Endometrial microvascular endothelial cells (primary cell): ENCODE results near the gene NR1H3. TPM values are rescaled to one million over a fixed set of nuclear protein-coding genes. Genes with fewer than 3 reads are reported as not detected.
"Not testable (repeated sequence)": the region's sequence is repeated elsewhere in the genome, so short reads cannot be mapped to it uniquely, and the experiment has no call there.

Experiments used
- in situ Hi-C: cut with HindIII; loops from 2 replicates; pipeline ENCODE4 v1.10.0; 2017; ENCODE audit warnings: low sequenced_read_pairs, low pct_unique_long_range_greater_than_20kb; ENCODE audit errors: inconsistent ontology term
- total RNA-seq: library from RNA; depleted of rRNA; stranded (reverse); fragments of >200 nt; gene quantifications from one replicate; pipeline ENCODE4 v1.2.3, GENCODE V29; 2015; ENCODE audit errors: inconsistent ontology term

The NR1H3 gene
- 4.6 TPM for total RNA-seq

DNA sequence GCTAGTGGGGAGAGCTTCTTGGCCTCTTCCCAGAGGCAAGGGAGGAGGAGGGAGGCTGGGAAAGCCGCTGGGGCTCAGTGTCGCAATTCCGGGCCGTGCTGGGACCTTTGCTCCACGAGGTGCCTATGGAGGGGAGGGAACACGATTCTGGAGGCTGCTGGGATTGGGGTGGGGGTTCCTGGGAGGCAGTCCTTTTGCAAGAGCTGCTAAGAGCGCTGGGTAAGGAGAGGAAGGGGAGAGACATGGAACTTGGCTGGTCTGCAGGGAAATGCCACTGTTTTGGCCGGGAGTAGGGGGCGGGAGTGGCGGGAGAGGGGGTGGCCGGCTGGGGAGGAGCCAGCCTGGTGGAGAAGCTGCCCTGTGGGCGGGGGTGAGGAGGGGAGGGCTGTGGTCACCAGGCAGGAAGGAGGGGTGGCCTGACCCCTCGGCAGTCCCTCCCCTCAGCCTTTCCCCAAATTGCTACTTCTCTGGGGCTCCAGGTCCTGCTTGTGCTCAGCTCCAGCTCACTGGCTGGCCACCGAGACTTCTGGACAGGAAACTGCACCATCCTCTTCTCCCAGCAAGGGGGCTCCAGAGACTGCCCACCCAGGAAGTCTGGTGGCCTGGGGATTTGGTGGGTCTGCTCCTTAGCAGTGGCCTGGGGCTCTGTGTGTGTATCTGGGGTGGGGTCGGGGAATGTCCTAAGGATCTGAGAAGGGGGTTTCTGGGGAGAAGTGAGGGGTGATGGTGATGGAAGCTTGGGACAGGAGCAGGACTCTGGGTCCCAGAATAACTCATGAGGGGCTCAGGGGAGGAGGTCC lies at the start of gene NR1H3:
Gene NR1H3 (plus strand): TSS at position 480 of the 800 bp plus-strand sequence. CDS start 1,221 bp downstream, outside the sequence.
- in situ Hi-C loops: no loop called here

DNA sequence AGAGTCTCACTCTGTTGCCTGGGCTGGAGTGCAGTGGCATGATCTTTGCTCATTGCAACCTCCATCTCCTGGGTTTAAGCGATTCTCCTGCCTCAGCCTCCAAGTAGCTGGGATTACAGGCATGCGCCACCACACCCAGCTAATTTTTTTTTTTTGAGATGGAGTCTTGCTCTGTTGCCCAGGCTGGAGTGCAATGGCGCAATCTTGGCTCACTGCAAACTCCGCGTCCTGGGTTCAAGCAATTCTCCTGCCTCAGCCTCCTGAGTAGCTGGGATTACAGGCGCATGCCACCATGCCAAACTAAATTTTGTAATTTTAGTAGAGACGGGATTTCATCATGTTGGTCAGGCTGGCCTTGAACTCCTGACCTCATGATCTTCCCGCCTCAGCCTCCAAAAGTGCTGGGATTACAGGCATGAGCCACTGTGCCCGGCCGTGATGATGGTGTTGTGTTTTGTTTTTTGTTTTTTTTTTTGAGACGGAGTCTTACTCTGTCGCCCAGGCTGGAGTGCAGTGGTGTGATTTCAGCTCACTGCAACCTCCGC lies 49.7 kb upstream of the NR1H3 start:
- in situ Hi-C loops: not testable (repeated sequence)

DNA sequence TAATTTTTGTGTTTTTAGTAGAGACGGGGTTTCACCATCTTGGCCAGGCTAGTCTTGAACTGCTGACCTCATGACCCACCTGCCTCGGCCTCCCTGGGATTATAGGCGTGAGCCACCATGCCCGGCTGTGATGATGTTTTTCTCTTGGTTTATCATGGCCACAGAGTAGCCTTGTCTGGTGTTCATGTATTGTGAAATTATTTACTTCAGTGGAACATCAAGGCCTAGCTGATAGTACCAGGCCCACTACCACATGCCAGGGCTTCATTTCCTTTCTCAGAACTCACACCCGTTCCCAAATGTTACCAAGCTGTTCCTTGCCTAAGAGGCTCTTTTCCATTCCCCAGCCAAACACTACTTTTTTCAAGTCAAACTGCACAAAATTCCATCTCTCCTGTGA lies 49.2 kb upstream of the NR1H3 start:
- in situ Hi-C loops: no loop called here

DNA sequence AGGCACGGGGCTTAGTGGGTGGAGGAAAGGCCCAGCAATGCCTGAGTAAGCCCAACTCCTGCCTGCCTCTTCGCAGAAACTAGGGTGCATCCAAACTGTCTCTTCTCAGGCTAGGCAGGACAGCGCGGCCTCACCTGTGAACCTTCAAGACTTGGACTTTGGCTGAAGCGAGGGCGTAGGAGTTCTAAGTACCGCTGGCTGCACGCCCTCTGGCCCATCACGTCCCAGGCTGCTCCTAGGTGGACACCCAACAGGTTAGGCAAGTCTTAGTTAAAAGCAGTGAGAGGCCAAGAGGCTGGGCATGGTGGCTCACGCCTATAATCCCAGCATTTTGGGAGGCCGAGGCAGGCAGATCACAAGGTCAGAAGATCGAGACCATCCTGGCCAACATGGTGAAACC lies 44.9 kb upstream of the NR1H3 start:
- in situ Hi-C loops: no loop called here

DNA sequence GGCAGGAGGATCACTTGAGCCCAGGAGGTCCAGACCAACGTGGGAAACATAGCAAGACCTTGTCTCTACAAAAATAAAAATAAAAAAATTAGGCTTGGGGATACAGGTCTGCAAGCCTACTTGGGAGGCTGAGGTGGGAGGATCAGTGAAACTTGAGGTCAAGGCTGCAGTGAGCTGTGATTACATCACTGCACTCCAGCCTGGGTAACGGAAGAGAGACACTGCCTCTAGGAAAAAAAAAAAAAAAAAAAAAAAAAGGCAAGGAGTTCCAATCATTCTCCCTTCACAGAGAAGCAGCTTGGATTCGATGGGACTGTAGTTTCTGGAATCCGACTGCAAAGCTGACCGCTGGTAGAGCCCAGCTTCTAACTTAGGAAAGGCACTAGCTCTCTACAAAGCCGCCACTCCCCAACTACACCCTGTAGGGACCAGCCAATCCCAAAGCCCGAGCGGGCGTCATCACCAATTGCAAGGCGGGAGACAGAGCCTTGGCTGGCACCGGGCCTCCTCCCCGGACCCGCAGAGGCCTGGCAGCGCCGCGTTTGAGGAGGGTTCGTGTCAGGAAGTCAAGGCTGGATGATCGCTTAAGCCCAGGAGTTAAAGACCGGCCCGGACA lies 43.7 kb upstream of the NR1H3 start:
- in situ Hi-C loops: no loop called here

DNA sequence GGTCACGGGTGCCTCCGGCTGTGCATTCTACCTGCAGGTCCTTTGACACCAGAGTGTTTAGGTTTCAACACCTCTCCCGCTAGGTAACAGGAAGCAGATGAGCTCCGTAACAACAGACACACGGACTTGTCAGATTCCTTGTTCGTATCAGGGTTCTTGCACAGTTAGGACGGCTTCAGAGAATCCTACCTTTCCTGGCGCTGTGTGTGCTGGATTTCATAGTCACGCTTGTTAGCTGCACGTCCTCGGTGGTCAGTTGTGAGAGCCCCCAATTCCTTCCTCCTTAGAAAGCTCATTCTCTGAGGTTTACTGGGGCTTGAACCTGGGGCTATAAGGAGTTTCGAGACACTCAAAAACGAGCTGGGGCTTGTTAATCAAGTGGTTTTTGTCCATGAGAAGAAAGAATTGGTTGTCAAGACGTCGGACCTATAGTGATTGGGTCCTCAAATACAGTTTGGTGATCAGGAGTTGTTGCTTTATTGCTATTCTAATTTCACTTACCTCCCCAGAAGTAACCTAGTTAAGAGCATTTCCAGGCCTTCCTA lies 42.4 kb upstream of the NR1H3 start:
- in situ Hi-C loops: no loop called here

DNA sequence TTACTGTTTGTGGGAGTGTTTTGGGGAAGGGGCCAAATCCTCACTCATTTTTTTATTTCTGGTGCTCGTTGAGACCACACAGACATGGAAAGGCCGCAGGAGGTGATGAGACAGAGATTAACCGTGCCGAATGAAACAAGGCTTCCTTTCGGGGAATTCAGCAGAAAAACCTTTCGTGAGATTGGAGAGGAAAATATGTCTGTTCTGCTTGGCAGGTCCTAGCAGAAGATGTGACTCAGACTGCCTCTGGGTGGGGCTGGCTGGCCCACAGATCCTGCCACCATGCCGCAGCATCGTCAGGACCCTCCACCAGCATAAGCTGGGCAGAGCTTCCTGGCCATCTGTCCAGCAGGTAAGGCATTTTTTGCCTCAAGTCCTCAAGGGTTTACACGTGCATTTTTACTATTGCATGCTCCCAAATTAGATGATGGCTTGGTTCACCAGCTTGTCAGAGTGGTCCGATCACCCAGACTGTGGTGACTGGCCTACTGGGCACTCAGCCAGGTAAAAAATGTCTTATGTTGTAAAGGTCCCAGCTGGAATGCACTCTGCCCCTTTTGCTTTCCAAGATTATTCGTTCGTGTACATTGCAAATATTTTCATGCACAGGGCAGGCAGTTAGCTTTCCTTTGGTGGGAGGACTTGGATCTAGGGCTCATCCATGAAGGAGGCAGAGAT lies 41.5 kb upstream of the NR1H3 start:
- in situ Hi-C loops: no loop called here

DNA sequence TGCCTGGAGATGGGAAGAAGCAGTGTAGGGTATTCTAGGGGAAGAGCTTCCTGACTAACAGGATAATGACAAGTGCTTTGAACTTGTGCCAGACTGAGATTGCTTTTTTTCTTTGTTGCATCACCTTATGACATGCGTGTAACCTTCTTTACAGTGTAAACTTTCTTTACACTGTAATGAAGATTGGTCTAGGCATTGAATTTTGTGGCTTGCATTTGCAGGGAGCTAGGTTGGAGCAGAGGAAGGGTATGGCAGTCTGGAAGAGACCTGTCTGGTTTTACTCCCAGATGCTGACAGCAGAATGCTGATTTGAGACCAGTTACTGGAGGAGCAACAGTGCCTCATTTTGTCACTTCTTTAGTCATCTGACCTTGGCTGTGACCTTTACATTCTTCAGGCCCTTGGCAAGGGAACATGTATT lies 37.4 kb upstream of the NR1H3 start:
- in situ Hi-C loops: no loop called here

DNA sequence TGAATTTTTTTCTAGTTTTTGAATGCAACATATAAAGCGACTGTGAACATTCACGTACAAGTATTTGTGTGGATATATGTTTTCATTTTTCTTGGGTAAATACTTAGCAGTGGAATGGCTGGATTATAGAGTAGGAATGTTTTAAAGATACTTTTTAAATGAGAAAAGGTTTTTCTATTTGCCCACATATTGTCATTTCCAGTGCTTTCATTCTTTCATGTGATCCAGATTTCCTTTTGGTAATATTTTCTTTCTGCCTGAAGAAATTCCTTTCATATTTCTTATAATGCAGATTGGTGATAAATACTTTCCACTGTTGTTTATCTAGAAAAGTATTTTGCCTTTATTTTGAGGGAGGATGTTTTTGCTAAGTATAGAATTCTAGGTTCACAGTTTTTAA lies 35.1 kb upstream of the NR1H3 start:
- in situ Hi-C loops: no loop called here

DNA sequence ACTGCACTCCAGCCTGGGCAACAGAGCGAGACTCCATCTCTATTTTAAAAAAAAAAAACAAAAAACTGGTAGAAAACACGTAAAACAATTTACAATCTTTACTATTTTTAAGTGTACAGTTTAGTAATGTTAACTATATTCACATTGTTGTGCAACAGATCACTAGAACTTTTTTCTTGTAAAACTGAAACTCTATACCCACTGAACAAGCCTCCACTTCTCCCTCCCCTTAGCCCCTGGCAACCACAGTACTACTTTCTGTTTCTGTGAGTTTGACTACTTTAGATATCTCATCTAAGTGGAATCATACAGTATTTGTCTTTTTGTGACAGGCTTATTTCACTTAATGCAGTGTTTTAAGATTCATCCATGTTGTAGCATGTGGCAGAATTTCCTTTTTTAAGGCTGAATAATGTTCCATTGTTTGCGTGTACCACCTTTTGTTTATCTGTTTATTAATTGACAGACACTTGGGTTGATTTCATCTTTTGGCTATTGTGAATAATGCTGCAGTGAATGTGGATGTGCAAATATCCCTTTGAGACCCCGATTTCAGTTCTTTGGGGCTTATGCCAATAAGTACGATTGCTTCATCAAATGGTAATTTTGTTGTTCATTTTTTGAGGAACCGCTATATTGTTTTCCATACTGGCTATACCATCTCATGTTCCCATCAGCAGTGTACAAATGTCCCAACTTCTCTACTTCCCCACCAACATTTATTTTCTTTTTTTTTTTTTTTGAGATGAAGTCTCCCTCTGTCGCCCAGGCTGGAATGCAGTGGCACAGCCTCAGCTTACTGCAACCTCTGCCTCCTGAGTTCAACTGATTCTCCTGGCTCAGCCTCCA lies 32.0 kb upstream of the NR1H3 start:
- in situ Hi-C loops: no loop called here

DNA sequence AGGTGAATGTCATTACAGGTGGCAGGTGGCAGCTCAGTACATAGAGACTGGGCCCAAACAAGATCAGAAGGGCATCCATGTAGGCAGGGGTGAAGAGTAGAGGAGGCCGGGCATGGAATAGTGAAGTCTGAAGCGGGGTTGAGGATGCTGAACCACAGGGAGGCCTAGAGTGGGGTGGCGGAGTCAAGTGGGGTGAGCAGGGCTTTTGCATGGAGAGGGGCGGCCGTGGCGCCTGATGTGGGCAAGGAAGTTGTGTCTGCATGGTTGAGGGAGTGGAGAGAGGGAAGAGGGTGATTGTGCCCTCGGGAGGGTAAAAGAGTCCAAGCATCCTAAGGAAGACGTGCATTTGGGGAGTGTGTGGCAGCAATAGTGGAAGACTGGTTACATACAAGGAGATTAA lies 28.6 kb upstream of the NR1H3 start:
- in situ Hi-C loops: no loop called here

DNA sequence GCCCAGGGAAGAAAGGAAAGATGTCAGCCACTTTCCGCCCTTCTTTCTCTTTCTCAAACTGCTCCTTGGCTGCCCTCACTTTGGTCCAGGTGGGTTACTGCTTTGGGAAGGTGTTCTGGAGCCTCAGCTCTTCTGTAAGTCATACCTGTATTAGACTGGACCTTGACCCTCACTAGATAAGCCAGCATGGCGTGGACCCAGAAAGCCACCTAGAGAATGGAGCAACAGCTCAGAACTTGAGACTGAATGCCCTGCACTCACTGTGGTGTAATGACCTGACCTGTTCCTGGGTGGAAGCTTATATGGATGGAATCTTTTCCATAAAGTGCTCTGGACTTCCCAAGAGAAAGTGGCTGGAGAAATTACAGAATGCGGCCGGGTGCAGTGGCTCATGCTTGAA lies 24.7 kb upstream of the NR1H3 start:
- in situ Hi-C loops: no loop called here

DNA sequence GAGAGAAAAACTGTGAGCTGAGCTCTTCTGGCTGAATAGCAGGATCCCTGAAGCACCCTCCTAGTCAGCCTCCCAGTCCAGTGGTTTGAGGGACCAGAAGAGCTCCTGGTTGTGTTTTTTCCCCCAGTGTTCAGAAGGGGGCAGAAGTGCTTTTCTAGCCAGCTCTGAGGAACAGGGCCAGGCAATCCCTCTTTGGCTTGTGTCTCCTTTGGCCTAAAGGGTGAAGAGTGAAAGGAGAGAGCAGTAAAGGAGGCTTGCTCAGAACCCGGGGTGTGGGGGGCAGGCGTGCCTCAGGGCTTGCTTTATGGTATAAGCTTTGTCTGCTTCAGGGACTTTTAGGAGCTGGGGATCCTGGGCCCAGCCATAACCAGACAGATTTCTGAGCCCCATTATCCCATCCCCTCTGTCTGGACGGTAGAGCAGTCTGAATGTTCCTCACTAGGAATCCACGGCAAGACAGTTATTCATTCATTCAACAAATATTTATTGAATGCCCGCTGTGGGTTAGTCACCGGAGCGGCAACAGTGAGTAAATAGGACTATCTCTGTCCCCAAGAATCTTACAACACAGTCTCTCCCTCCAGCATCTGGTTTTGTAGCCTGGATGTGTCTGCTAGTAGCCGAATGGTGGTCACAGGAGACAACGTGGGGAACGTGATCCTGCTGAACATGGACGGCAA lies 23.7 kb upstream of the NR1H3 start:
- in situ Hi-C loops: no loop called here

DNA sequence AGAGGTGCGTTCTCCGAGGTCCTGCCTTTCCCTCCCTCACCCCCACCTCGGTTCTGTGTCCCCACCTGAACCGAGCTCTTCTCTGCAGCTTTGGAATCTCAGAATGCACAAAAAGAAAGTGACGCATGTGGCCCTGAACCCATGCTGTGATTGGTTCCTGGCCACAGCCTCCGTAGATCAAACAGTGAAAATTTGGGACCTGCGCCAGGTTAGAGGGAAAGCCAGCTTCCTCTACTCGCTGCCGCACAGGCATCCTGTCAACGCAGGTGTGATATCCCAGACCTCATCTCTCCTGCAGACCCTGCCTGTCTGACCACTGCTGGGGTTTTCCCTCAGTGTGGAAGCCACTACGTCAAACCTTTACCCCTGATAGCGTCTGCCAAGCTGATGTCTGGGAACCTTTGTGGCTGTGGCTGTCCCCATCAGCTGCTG lies 23.1 kb upstream of the NR1H3 start:
- in situ Hi-C loops: no loop called here

DNA sequence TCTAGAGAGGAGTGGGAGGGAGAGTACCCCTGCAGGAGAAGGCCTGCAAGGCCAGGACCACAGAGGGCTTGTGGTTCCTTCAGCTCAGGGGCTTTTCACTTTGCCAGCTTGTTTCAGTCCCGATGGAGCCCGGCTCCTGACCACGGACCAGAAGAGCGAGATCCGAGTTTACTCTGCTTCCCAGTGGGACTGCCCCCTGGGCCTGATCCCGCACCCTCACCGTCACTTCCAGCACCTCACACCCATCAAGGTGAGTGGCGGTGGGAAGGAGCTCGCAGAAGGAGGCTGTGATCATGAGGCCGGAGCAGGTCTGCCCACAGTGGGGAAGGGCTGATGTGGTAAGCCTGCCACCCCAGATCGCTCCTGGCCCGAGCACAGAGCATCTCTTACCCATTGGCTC lies 22.6 kb upstream of the NR1H3 start:
- in situ Hi-C loops: no loop called here

DNA sequence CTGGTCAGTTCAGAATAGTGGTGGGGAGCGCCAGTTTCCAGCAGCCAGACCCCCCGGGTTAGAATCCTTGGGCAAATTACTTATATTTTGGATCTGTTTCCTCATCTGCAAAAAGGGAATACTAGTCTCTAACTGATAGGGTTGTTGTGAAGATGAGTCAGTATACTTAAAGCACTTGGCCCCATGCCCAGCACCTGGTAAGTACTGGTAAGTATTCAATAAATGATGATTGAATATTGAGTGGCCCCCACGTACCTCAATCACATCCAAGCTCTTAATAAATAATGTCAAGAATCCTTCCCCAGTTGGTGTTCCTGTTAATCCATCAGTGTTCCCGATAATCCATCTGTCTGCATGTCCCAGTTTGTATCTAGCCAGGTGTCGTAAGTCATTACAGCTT lies 21.3 kb upstream of the NR1H3 start:
- in situ Hi-C loops: no loop called here

DNA sequence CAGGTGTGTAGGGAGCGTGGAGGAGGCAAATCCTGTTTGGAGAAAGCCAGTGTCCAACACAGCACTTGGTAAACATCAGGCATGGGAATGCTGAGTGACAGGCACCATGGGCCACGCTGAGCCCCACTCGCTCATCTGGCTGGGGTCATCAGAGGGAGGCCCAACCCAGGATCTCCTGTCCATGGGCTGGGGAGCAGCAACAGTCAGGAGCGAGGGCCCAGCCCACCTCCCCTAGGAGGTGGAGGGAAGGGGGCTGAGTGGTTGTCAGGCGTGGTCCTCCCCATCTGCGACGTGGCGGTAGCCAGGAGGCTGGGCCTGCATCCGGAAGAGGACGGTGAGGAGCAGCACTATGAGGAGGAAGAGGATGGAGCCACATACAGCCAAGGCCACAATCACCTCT lies 17.9 kb upstream of the NR1H3 start:
- in situ Hi-C loops: no loop called here

DNA sequence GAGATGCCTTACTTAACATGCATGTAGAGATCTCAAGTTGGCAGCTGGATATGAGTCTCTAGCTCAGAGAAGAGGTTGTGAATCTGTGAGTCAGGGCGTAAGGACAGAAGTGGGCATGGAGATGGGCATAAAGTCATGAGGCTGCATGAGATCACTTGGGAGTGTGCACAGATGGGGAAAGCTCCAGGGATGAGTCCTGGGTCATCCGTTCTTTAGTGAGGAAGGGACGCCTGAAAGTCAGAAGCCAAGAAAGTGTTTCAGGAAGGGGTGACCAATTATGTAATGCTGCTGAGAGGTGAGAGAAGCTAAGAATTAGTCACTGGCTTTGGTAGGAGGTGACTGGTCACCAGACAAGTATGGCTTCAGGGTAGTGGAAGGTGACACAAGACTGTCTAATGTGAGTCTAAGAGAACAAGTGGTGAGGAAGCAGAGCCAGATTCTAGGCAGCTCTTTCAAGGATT lies 15.9 kb upstream of the NR1H3 start:
- in situ Hi-C loops: no loop called here
